Psoas muscle (tissue), 8 donors: ENCODE measurements around the gene PRSS38. TPM values are rescaled to one million over a fixed set of nuclear protein-coding genes. Genes with fewer than 3 reads are reported as not detected.
A peak's percentile ranks its signal among the peaks of the same experiment; 100 is the strongest.

Experiments
- ATAC-seq, 4 donors: fragments of 200-7000 bp; cut with Tn5 transposase; one replicate each; pipeline ENCODE4 v1.9.1; 2020; ENCODE audit warnings: moderate library complexity in 3 of 4, mild to moderate bottlenecking in 2 of 4
- DNase-seq, 2 donors: peaks; one replicate each; pipeline ENCODE4 v3.0.0-alpha.2; 2020
- H3K27ac ChIP-seq: fragments of 200-600 bp; one replicate; pipeline ENCODE4 v1.8.0; 2022
- H3K27me3 ChIP-seq, 3 donors: fragments of 200-600 bp in 1 of 3; one replicate each; pipeline versions ENCODE4 v1.6.1 to v1.8.0; 2013 to 2022; ENCODE audit warnings: low read length in 2 of 3, mild to moderate bottlenecking in 2 of 3, moderate library complexity in 1 of 3; ENCODE audit not compliant: insufficient read depth in 3 of 3
- H3K36me3 ChIP-seq, 2 donors: fragments of 200-600 bp in 1 of 2; one replicate each; pipeline versions ENCODE4 v1.6.1 to v1.8.0; 2013 to 2022; ENCODE audit warnings: low read depth in 1 of 2, mild to moderate bottlenecking in 1 of 2, moderate library complexity in 1 of 2; ENCODE audit not compliant: insufficient read depth in 1 of 2
- H3K4me1 ChIP-seq: fragments of 200-600 bp; one replicate; pipeline ENCODE4 v1.8.0; 2022
- H3K4me3 ChIP-seq: fragments of 200-600 bp; one replicate; pipeline ENCODE4 v1.8.0; 2022; ENCODE audit warnings: mild to moderate bottlenecking
- H3K9me3 ChIP-seq: fragments of 200-600 bp; one replicate; pipeline ENCODE4 v1.8.0; 2022
- WGBS, 3 donors: extraction: QIAGEN DNeasy Blood & Tissue Kit; methylation state at CpG; one replicate each; pipeline versions ENCODE4 v1.1.6 to v1.1.7; 2013; 5-methylcytosine and 5-hydroxymethylcytosine counted together
- intact Hi-C, 2 donors: fragments of 100-400 bp; cut with DNase I; formaldehyde crosslinking; loops; one replicate each; pipeline versions ENCODE4 v1.11.0 to v1.14.2; 2022
- polyA plus RNA-seq, 3 donors: library from polyadenylated mRNA; stranded (reverse); fragments of 200-250 nt; gene quantifications; one replicate each; pipeline ENCODE4 v1.2.3, GENCODE V29; 2013
- total RNA-seq, 4 donors: library from RNA; stranded (reverse); fragmentation: NEBNext Ultra II Directional in 2 of 4; extraction: Animal tissue kit (Norgen Biotek cat#: 25700) in 2 of 4; gene quantifications; one replicate each; pipeline versions ENCODE4 v1.2.1 to v1.2.4, GENCODE V29; 2021 to 2023
- TF ChIP-seq, protein P1 (sequence below): fragments of 200-600 bp; IDR thresholded peaks from one replicate; pipeline ENCODE4 v1.8.0; 2022; ENCODE audit warnings: antibody characterized with exemption
- donor health status: healthy with polysubstance abuse.
- donor health status: DM: no; HTN: no; CAD: no; lungs with moderate emphysema.
- donor health status: Bipolar disorder and iron deficiency.
- donor health status: healthy.
- donor health status: DM: yes; HTN: yes; CAD: no.
- donor health status: DM: no; HTN: no; CAD: no.
- donor health status: DM: no; HTN: no; CAD: no.
- donor health status: DM: yes; HTN: yes; CAD: no.

Gene PRSS38
- total and polyA plus RNA-seq, 7 donors, result not detected

DNA sequence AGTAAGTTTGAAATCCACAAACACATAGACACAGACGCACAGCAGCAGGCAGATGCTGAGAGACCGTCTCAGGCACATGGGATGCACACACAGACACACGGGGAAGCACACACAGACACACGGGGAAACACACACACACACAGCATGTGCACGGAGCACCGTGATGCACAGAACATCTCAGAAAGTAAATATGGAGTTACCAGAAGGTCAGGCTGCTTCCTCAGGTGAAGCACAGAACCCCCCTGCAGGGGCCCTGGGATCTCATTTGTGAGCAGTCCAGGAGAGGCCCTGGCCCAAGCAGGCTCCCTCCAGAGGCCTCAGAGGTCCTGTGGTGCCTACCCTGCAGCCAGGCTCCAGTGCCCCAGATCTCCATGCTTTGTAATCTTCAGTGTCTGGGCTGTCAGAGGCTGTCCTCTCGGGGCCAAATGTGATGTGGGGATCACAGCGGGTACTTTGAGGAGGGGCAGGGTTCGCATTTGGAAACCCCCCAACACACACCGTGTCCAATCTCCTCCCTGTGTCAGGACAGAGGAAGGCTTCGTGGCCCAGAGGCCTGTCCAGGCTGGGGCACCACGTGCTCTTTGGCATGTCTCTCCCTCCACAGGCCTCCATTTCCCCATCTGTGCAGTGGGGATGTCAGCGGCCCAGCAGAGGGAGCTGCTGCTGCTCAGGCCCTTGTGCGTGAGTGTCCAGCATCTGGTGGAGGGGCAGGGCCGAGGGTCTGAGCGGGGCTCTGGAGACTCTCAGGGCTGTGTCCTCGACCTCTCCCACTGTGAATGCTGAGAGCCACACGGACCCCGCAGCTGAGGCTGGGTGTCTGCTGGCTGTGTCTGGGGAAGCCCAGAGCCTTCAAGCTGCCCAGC lies 23.0 kb upstream of the PRSS38 start:
- H3K4me1 ChIP-seq, result peaks cover under 1% of the 10 kb centered on the region

DNA sequence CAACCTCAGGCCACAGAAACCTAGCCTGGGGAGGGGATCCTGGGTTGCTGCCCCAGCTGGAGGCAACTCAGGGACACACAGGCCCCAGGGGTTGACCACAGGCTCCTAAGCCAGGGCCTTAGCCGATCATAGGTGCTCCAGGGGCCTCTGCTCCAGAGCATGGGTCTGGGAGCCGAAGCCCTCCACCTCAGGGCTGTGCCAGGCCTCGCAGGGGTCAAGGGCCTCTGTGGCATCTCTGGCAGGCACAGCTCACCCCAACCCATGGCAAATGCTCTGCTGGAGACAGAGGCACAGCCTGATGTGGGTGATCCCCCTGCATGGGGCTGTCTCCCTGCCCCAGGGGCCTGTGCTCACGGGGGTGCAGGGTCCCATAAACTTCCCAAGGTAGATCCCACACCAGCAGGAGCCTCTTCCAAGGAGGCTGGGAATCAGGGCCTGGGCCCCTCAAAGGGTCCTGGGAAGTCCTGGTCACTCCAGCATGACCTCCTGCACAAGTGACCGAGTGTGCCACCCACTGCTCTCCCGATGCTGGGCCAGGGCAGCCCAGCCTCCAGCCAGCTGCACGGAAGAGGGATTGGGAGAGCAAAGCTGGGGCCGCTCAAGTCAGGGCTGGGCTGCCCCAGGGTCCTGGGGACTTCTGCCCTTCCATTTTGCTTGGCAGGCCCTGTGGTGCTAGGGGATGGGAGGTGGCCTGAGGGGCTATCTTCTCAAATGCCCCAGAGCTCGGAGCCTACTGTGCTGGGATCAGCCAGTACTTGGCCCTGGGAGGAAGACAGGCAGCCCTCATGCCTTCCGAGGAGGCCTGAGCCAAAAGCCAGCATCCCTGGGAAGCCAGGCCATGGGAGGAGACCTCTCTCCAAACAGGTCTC lies 22.2 kb upstream of the PRSS38 start:
- DNase-seq (no peak), ATAC-seq (no peak)
- Histone ChIP-seq H3K9me3 (no peaks in the 10 kb centered on the region), H3K27ac (no peak overlapping the region), H3K27me3 (peaks cover 0 to 2% (median 0%) of the 10 kb centered on the region in 3 donors), H3K4me1 (no peaks in the 10 kb centered on the region), H3K4me3 (no peak overlapping the region), H3K36me3 (no peaks in the 10 kb centered on the region)
- 70 to 83% (median 73%) methylated on average over 10 of the region's 10 CpGs for WGBS, 3 donors
- TF ChIP-seq, protein P1, sequence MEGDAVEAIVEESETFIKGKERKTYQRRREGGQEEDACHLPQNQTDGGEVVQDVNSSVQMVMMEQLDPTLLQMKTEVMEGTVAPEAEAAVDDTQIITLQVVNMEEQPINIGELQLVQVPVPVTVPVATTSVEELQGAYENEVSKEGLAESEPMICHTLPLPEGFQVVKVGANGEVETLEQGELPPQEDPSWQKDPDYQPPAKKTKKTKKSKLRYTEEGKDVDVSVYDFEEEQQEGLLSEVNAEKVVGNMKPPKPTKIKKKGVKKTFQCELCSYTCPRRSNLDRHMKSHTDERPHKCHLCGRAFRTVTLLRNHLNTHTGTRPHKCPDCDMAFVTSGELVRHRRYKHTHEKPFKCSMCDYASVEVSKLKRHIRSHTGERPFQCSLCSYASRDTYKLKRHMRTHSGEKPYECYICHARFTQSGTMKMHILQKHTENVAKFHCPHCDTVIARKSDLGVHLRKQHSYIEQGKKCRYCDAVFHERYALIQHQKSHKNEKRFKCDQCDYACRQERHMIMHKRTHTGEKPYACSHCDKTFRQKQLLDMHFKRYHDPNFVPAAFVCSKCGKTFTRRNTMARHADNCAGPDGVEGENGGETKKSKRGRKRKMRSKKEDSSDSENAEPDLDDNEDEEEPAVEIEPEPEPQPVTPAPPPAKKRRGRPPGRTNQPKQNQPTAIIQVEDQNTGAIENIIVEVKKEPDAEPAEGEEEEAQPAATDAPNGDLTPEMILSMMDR, result no peak
- intact Hi-C loops, result loop anchor here in 1 of 2 donors (5.0 kb wide), 1 partner anchor 61 kb away; no protein-coding TSS in a partner anchor

More for the DNA sequence above, 23.0 kb upstream of the PRSS38 start:
- no peak overlapping the region for H3K4me3 ChIP-seq
- no peaks in the 10 kb centered on the region for H3K36me3 ChIP-seq
- H3K27me3 ChIP-seq, result peaks cover 0 to 2% (median 0%) of the 10 kb centered on the region in 3 donors
- intact Hi-C loops, result loop anchor here in 1 of 2 donors (5.0 kb wide), 1 partner anchor 60 kb away; no protein-coding TSS in a partner anchor
- TF ChIP-seq, protein P1, result no peak
- DNase-seq (no peak), ATAC-seq (no peak)
- H3K27ac ChIP-seq, result no peak overlapping the region
- no peaks in the 10 kb centered on the region for H3K9me3 ChIP-seq
- WGBS, 3 donors, result 87% methylated on average over 17 to 19 of the region's 19 CpGs

DNA sequence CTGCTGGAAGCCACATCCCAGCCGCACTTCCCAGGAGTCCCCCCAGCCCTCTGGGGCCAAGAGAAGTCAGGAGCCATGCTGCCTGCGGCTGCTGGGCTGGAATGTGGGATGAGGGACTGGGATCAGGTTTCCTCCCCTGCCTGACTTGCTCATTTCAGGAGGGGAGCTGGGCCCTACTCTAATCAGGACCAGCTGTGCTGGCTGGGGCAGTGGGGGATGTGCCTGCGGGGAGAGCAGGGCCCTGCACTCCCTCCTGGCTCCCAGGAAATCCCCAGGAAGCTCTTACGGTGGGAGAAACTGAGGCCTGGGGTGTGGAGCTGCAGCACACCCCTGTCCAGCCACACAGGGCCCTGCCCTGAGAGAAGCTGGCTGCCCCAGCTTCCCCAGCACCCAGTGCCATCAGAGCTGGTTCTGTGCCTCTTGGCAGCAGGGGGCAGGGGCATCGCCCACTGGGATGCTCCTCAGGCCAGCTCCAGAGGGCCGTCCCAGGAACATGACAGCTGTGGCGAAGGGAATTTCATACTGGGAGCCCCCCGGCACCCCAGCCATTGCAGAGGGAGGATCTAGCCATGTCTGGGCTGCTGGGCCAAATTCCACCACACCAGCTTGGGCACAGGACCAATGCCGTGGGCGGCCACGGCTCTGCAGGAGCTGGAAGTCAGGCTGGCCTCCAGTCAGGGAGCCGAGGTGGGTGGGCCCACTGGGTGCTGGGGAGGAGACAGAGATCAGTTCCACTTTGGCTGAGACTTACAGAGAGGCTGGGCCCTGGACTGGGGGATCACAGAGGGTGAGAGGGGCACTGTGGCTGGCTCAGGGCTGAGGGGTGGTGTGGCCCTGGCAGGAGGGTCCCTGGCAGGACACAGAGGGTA lies 21.3 kb upstream of the PRSS38 start:
- H3K27ac ChIP-seq, result no peak overlapping the region
- H3K4me3 ChIP-seq, result no peak overlapping the region
- no peaks in the 10 kb centered on the region for H3K4me1 ChIP-seq
- DNase-seq (peak; percentile 67 to 73), ATAC-seq (peak in 3 of 4 donors; percentile 4 to 45 (median 26))
- H3K27me3 ChIP-seq, result peaks cover 0 to 2% (median 0%) of the 10 kb centered on the region in 3 donors
- TF ChIP-seq, protein P1, result no peak
- 37 to 49% (median 41%) methylated on average over 12 of the region's 12 CpGs for WGBS, 3 donors
- H3K9me3 ChIP-seq, result no peaks in the 10 kb centered on the region
- H3K36me3 ChIP-seq, result no peaks in the 10 kb centered on the region
- intact Hi-C loops, result loop anchor here in 1 of 2 donors (5.0 kb wide), 1 partner anchor 62 kb away; no protein-coding TSS in a partner anchor

DNA sequence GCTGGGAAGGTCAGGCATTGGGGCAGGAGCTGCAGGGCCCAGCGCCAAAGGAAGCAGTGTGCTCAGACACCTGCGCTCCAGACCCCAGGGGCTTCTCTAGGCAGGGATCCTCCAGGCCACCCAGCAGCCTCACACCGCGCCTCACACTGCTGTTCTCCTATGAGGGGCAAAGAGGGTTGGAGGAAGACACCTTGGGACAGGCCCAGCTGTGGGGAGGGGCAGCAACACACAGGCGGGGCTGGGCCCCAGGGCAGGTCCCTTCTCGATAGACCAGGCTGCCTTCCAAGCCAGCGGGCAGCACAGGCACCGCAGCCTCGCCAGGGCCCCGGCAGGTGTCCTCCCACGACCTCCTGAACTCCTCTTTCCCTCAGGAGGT lies 20.7 kb upstream of the PRSS38 start:
- no peak overlapping the region for H3K27ac ChIP-seq
- 31 to 46% (median 41%) methylated on average over 9 to 11 of the region's 11 CpGs for WGBS, 3 donors

More for the DNA sequence above, 20.7 kb upstream of the PRSS38 start:
- Histone ChIP-seq H3K4me3 (no peak overlapping the region), H3K4me1 (no peaks in the 10 kb centered on the region), H3K36me3 (no peaks in the 10 kb centered on the region), H3K9me3 (no peaks in the 10 kb centered on the region), H3K27me3 (peaks cover 0 to 2% (median 0%) of the 10 kb centered on the region in 3 donors)
- no peak for DNase-seq
- intact Hi-C loops, result loop anchor here in 1 of 2 donors (5.0 kb wide), 1 partner anchor 63 kb away; no protein-coding TSS in a partner anchor
- peak in 1 of 4 donors; percentile 20 for ATAC-seq
- TF ChIP-seq, protein P1, result no peak
